Measurements from ENCODE around the gene CRY2. TPM values are rescaled to one million over a fixed set of nuclear protein-coding genes. Genes with fewer than 3 reads are reported as not detected.

The CRY2 gene
- total and polyA plus RNA-seq, 4 donors, result 16.7 to 72.9 (median 33.0) TPM

DNA sequence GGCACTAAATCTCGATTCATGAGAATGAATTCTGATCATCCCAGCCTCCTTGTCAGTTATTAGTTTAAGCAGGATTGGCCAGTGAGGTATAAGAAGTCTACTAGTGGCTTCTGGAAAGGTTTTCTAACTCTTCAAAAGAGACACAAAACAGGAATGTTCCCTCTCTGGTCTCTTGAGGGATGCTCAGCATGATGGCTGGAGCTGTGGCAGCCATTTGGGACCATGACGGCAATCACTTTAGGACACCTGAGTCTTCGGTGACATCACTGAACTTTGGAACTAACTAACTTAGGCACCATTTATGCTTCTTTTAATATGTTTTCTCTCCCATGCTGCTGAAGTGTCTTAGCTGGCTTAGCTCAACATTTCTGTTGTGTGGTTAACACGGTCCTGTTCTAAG is 20.2 kb upstream of the CRY2 start:
- H3K4me3 ChIP-seq (ENCODE audit: low read depth in 1 of 3, low read length in 3 of 3), result no peak overlapping the region
- no peaks in the 10 kb centered on the region for H3K4me1 ChIP-seq (ENCODE audit: control insufficient read depth in 4 of 4, insufficient read depth in 4 of 4, low read length in 3 of 4)
- no peaks in the 10 kb centered on the region for H3K27me3 ChIP-seq (ENCODE audit: control insufficient read depth in 4 of 4, insufficient read depth in 4 of 4, low read length in 3 of 4)
- WGBS, result 94% methylated on average over 4 of the region's 4 CpGs
- no peak for DNase-seq (ENCODE audit: low spot score)
- H3K9me3 ChIP-seq (ENCODE audit: control insufficient read depth in 4 of 4, low read length in 3 of 4), result no peaks in the 10 kb centered on the region
- no peak overlapping the region for H3K27ac ChIP-seq (ENCODE audit: low read depth in 1 of 2, low read length in 2 of 2)
- no peak overlapping the region for H3K9ac ChIP-seq (ENCODE audit: low read depth in 1 of 2, low read length in 2 of 2)
- TF ChIP-seq SP1 (IDR thresholded peaks at IDR 0.05), result no peak
- TF ChIP-seq HNF4A (conservative IDR thresholded peaks at IDR 0.05), result no peak
- TF ChIP-seq, protein P1, sequence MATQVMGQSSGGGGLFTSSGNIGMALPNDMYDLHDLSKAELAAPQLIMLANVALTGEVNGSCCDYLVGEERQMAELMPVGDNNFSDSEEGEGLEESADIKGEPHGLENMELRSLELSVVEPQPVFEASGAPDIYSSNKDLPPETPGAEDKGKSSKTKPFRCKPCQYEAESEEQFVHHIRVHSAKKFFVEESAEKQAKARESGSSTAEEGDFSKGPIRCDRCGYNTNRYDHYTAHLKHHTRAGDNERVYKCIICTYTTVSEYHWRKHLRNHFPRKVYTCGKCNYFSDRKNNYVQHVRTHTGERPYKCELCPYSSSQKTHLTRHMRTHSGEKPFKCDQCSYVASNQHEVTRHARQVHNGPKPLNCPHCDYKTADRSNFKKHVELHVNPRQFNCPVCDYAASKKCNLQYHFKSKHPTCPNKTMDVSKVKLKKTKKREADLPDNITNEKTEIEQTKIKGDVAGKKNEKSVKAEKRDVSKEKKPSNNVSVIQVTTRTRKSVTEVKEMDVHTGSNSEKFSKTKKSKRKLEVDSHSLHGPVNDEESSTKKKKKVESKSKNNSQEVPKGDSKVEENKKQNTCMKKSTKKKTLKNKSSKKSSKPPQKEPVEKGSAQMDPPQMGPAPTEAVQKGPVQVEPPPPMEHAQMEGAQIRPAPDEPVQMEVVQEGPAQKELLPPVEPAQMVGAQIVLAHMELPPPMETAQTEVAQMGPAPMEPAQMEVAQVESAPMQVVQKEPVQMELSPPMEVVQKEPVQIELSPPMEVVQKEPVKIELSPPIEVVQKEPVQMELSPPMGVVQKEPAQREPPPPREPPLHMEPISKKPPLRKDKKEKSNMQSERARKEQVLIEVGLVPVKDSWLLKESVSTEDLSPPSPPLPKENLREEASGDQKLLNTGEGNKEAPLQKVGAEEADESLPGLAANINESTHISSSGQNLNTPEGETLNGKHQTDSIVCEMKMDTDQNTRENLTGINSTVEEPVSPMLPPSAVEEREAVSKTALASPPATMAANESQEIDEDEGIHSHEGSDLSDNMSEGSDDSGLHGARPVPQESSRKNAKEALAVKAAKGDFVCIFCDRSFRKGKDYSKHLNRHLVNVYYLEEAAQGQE (IDR thresholded peaks at IDR 0.05), result no peak
- TF ChIP-seq, protein P2, sequence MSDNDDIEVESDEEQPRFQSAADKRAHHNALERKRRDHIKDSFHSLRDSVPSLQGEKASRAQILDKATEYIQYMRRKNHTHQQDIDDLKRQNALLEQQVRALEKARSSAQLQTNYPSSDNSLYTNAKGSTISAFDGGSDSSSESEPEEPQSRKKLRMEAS (IDR thresholded peaks at IDR 0.05), result no peak
- no peak for TF ChIP-seq NR2F2 (IDR thresholded peaks at IDR 0.05)
- TF ChIP-seq, protein P3, sequence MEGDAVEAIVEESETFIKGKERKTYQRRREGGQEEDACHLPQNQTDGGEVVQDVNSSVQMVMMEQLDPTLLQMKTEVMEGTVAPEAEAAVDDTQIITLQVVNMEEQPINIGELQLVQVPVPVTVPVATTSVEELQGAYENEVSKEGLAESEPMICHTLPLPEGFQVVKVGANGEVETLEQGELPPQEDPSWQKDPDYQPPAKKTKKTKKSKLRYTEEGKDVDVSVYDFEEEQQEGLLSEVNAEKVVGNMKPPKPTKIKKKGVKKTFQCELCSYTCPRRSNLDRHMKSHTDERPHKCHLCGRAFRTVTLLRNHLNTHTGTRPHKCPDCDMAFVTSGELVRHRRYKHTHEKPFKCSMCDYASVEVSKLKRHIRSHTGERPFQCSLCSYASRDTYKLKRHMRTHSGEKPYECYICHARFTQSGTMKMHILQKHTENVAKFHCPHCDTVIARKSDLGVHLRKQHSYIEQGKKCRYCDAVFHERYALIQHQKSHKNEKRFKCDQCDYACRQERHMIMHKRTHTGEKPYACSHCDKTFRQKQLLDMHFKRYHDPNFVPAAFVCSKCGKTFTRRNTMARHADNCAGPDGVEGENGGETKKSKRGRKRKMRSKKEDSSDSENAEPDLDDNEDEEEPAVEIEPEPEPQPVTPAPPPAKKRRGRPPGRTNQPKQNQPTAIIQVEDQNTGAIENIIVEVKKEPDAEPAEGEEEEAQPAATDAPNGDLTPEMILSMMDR (IDR thresholded peaks at IDR 0.05; ENCODE audit: low read depth, low read length, missing input control), result no peak
- TF ChIP-seq FOXA1 (IDR thresholded peaks at IDR 0.05), result no peak
- TF ChIP-seq FOXA2 (IDR thresholded peaks at IDR 0.05), result no peak
- TF ChIP-seq TAF1 (conservative IDR thresholded peaks at IDR 0.05), result no peak
- TF ChIP-seq, protein P4, sequence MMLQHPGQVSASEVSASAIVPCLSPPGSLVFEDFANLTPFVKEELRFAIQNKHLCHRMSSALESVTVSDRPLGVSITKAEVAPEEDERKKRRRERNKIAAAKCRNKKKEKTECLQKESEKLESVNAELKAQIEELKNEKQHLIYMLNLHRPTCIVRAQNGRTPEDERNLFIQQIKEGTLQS (IDR thresholded peaks at IDR 0.05), result no peak
- H3K36me3 ChIP-seq (ENCODE audit: control insufficient read depth in 4 of 4, insufficient read depth in 3 of 4, low read depth in 1 of 4, low read length in 3 of 4), result no peaks in the 10 kb centered on the region

DNA sequence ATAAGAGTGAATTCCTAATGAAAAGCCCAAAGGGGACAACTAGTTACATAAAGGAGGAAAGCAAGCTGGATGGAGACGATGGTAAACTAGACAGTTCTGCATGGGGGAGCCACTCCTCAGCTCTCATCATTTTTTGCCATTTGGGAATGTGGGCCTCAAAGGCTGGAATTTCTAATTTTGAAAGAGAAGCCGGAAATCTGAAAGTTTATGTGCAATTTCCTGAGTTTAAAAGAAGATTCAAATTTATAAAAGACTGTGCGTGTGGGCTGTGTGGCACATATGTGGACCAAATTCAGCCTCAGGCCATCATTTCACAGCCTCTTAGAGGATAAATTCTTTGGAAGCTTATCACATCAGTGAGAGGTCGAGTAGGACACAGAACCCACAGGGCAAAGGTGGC is 18.3 kb upstream of the CRY2 start:
- Histone ChIP-seq H3K27me3 (ENCODE audit: control insufficient read depth in 4 of 4, insufficient read depth in 4 of 4, low read length in 3 of 4) (no peaks in the 10 kb centered on the region), H3K4me1 (ENCODE audit: control insufficient read depth in 4 of 4, insufficient read depth in 4 of 4, low read length in 3 of 4) (no peaks in the 10 kb centered on the region), H3K9me3 (ENCODE audit: control insufficient read depth in 4 of 4, low read length in 3 of 4) (no peaks in the 10 kb centered on the region), H3K9ac (ENCODE audit: low read depth in 1 of 2, low read length in 2 of 2) (no peak overlapping the region), H3K27ac (ENCODE audit: low read depth in 1 of 2, low read length in 2 of 2) (no peak overlapping the region), H3K36me3 (ENCODE audit: control insufficient read depth in 4 of 4, insufficient read depth in 3 of 4, low read depth in 1 of 4, low read length in 3 of 4) (no peaks in the 10 kb centered on the region), H3K4me3 (ENCODE audit: low read depth in 1 of 3, low read length in 3 of 3) (no peak overlapping the region)
- DNase-seq (ENCODE audit: low spot score), result no peak
- 74% methylated on average over 4 of the region's 4 CpGs for WGBS
- TF ChIP-seq RAD21 (IDR thresholded peaks at IDR 0.05) (no peak), HNF4G (IDR thresholded peaks at IDR 0.05) (no peak), TAF1 (conservative IDR thresholded peaks at IDR 0.05) (no peak), EGR1 (IDR thresholded peaks at IDR 0.05; ENCODE audit: low read depth in 2 of 2) (no peak), NR2F2 (IDR thresholded peaks at IDR 0.05) (no peak), RXRA (IDR thresholded peaks at IDR 0.05) (no peak), JUND (IDR thresholded peaks at IDR 0.05) (no peak), SP1 (IDR thresholded peaks at IDR 0.05) (no peak), YY1 (IDR thresholded peaks at IDR 0.05) (no peak), FOXA1 (IDR thresholded peaks at IDR 0.05) (no peak), FOXA2 (IDR thresholded peaks at IDR 0.05) (no peak)
- TF ChIP-seq, protein P4 (IDR thresholded peaks at IDR 0.05), result no peak
- TF ChIP-seq, protein P1 (IDR thresholded peaks at IDR 0.05), result no peak
- TF ChIP-seq, protein P2 (IDR thresholded peaks at IDR 0.05), result no peak
- TF ChIP-seq, protein P5, sequence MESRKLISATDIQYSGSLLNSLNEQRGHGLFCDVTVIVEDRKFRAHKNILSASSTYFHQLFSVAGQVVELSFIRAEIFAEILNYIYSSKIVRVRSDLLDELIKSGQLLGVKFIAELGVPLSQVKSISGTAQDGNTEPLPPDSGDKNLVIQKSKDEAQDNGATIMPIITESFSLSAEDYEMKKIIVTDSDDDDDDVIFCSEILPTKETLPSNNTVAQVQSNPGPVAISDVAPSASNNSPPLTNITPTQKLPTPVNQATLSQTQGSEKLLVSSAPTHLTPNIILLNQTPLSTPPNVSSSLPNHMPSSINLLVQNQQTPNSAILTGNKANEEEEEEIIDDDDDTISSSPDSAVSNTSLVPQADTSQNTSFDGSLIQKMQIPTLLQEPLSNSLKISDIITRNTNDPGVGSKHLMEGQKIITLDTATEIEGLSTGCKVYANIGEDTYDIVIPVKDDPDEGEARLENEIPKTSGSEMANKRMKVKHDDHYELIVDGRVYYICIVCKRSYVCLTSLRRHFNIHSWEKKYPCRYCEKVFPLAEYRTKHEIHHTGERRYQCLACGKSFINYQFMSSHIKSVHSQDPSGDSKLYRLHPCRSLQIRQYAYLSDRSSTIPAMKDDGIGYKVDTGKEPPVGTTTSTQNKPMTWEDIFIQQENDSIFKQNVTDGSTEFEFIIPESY (IDR thresholded peaks at IDR 0.05), result no peak
- TF ChIP-seq, protein P3 (IDR thresholded peaks at IDR 0.05; ENCODE audit: low read depth, low read length, missing input control), result no peak

All from liver (tissue), 9 donors.